Hepatic stellate cell (primary cell): ENCODE results near the gene UBE2F.
"Not testable (repeated sequence)": the region's sequence is repeated elsewhere in the genome, so short reads cannot be mapped to it uniquely, and the experiment has no call there.

Experiments
- DNase-seq: peaks from one replicate; pipeline ENCODE4 v3.0.0; 2011; ENCODE audit warnings: low spot score

Gene UBE2F

DNA sequence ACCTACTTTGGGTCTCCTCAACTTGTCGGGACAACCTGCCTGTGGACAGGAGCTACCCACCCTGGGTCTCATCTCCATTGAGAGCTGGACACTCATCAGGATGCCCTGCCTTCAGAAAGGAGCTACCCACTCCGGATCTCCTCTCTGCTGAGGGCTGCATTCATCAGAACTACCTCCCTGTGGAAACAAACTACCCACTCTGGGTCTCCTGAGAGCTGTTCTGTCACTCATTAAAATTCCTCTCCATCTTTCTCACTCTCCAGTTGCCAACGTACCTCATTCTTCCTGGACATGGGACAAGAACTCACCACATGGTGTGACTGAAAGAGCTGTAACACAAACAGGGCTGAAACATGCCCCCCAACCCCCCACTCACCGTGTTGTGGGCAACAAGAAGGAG, 22.5 kb upstream of the UBE2F start:
- DNase-seq = no peak

DNA sequence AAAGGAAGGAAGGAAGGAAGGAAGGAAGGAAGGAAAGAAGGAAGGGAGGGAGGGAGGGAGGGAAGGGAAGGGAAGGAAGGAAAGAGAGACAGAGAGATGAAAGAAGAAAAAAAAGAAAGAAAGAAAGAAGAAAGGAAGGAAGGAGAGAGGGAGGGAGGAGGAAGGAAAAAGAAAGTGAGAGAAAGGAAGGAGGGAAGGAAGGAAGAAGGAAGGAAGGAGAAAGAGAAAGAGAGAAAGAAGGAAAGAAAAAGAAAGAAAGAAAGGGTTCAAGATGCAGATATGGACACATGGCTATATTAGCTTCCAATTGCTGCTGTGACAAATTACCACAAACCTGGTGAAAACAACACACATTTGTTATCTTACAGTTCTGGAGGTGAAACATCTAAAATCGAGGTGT, 20.4 kb upstream of the UBE2F start:
- DNase-seq = no peak

DNA sequence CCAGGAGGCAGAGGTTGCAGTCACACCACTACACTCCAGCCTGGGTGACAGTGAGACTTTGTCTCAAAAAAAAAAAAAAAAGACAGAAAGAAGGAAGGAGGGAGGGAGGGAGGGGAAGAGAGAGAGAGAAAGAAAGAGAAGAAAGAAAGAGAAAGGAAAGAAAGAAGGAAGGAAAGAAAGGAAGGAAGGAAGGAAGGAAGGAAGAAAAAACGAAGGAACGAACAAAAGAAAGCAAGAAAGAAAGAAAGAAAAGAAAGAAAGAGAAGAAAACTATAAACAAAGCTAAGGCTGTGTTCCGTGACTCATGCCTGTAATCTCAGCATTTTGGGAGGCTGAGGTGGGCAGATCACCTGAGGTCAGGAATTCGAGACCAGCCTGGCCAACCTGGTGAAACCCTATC, 15.5 kb upstream of the UBE2F start:
- DNase-seq = not testable (repeated sequence)

DNA sequence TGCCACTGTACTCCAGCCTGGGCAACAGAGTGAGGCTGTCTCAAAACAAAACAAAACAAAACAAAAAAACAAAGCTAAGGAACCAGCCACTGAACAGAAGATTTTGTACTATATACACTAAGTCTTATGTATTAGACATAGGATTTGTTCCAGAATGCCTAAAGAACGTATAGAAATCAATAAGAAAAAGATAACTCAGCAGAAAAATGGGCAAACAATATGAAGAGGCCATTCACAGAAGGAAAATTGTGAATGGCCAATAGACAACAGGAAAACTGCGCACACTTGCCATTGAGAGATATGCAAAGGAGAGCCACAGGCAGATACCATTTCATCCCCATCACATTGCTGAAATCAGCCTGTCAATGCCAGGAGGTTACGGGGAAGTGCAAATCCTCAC, 14.9 kb upstream of the UBE2F start:
- DNase-seq = no peak

DNA sequence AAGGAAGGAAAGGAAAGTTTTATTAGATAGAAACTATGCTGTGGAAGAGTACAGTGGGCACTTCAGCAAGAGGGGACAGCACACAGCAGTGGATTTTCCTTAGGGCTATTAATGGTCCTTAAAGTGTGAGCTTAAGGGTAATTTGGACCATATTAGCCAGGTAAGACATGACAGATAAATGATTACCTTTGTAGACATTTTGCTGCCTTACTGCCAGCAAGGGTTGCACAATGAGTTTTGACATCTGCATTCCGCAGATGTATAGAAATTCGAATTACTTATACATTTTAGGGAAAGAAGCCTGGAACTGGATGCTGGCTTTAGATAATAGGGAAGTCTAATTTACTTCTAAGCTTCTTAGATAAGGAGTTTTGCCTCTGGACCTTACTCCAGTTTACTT, 14.0 kb upstream of the UBE2F start:
- DNase-seq = no peak

DNA sequence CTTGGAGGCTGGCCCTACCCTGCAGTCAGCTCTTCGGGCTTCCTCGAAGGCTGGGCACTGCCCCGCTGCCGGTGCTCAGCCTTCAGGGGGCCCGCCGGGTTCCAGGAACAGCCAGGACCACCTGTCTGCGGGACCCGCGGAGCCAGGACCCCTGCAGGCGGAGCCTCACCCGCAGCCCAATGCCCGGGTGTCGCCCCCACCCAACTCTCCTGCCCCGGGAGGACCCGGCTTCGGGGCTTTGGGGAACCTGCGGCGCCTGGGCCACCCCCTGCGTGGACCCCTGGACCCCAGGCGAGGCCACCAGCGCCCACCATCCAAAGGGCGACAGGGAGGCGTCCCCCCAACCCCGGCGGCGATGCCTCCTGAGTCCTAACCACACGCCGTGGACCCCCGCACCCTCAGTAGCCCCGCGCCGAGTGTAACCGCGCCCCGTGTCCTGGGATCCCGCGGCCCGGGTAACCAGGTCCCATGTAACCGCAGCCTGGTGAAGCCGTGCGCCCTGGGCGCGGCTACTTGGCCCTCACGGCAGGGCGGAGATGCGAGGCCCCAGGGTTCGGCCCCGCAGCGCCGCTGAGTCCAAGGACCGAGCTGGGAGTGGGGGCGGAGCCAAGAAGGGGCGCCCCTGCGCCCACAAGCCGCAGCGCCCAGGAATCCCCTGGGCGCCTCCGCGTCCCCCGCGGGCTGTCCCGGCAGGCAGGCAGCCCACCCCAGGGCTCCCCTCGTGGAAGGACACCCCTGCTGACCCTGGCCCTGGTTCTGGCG, 11.0 kb upstream of the UBE2F start:
- peak; percentile 24 for DNase-seq

DNA sequence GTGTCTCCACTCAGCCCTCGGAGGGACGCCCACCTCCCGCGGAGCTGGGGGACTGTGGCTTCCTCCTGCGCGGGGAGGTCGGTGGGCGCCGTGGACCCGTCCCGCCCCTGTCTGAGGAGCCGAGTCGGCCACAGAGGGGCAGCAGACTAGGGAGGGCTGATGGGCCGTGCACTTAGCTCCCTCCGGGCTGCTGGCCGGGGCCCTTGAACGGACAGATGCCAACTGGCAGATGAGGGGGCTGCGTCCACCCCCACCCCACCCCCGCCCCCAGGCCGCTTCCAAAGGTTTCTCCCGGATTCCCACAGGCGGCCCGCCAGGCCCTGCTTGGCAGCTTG, 10.4 kb upstream of the UBE2F start:
- DNase-seq = no peak

DNA sequence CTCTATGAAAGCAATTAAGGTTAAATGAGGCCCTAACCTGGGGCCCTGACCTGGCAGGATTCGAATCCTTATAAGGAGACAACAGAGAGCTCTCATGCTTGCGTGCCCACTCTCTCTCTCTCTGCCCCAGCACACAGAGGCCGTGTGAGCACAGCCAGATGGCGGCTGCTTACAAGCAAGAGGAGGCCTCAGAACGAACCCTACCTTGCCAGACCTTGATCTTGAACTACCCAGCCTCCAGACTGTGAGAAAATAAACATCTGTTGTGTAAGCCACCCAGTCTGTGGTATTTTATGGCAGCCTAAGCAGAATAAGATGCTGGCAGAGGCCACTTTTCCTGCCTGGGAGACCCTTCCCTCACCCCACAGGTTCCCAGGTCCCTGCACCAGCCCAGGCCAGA, 5.2 kb upstream of the UBE2F start:
- DNase-seq = no peak

DNA sequence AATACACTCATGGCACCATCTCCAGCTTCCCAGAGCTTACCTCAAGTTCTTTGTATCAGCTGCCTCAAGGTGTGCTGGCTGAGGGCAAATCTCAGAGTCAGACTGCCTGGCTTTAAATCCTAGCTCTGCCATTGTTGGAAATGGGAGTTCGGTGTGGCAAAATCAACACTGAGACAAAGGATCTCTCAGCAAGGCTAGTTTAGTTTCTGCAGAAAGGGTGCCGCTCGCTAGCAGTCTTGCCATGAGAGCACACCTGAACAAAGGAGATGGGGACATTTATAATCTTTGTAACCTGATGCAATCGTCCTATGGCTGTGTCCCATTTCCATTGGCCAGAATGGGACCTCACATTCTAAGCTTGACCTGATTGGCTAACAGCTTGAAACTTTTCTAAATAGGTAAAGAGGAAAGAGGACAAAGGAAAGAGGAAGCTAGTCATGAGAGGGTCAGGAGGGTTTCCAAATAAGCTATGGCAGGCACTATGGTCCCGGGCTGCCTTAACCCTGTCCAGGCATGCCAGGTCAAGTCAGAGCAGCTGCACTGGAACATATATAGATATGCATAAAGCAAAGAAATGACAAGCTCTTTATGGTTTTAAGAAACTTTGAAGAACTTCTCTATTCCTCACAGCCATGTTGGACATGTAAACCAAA, 4.3 kb upstream of the UBE2F start:
- DNase-seq = no peak

DNA sequence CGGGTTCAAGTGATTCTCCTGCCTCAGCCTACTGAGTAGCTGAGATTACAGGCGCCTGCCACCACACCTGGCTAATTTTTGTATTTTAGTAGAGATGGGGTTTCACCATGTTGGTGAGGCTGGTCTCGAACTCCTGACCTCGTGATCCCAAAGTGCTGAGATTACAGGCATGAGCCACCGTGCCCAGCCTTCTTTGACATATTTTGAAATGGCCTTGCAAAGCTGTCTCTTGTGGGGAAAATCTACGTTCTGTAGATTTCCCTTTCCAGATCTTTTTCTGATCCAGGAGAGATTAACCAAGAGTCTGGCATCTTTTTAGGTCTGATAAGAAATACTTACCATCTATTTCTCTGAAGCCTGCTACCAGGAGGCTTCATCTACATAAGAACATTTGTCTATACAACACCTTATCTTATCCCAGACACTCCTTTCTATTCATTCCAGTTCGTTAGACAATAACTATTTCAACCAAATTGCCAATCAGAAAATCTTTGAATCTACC, 3.3 kb upstream of the UBE2F start:
- not testable (repeated sequence) for DNase-seq

DNA sequence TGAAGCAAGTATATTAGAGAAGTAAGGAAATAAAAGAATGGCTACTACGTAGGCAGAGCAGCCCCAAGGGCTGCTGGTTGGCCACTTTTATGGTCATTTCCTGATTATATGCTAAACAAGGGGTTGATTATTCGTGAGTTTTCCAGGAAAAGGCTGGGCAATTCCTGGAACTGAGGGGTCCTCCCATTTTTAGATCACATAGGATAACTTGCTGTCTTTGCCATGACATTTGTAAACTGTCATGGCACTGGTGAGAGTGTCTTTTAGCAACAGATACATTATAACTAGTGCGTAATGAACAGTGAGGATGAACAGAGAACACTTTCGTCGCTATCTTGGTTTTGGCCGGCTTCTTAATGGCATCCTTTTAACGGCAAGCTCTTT, 2.6 kb upstream of the UBE2F start:
- no peak for DNase-seq

DNA sequence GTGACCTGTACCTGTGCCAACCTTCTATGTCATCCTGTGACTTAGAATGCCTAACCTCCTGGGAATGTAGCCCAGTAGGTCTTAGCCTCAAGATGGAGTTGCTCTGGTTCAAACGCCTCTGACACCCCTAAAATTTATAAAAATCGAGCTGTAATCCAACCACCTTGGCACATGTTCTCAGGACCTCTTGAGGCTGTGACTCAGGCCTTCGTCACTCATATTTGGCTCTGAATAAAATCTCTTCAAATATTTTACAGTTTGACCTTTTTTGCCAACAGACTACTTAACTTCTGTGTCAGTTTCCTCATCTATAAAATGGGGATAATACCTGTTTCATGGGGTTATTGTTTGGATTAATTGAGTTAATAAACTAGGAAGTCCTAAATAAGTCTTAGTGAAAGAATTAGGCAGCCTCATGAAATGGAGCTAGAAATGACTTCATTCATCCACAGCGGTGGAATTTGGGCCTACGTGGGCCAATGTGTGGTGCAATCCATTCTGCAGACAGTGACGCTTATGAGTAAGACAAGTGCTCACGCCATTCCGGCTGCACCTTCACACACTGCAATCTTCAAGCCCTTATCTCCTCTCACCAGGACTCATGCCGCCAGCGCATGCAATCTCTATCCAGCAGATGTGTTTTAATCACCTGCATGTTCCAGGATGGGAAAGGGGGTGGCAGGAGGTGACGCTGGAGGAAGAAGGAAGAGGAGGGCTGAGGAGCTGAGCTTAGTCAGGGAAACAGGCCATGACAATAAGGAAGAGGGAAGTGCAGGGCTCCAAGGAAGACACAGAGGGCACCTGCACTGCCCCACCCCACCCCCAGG, 2.0 kb upstream of the UBE2F start:
- DNase-seq = no peak

DNA sequence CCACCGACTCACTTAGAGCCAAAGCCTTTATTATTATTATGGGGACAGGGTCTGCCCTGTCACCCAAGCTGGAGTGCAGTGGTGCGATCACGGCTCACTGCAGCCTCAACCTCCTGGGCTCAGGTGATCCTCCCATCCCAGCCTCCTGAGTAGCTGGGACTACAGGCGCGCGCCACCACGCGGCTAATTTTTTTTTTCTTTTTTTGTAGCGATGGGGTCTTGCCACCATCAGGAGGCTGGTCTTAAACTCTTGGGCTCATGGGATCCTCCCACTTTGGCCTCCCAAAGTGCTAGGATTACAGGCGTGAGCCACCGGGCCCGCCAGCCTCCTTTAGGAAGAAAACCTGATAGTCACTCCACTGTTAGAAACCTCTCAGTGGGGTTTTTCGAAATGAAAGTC, 970 bp upstream of the UBE2F start:
- DNase-seq = not testable (repeated sequence)

DNA sequence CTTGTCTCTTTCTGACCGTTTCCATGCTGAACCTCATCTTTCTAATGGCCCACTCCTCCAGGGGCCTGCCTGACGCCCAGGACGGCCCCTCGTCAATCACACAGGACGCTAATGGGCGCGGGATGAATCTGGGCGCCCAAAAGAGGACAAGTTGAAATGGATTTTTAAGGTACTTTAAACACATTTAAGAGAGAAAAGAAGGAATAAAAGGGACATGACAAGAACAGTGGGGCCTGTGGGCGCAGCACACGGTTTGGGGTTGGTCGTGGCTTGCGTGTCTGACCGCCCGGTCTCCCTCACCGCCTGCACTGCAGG, 607 bp upstream of the UBE2F start:
- no peak for DNase-seq

DNA sequence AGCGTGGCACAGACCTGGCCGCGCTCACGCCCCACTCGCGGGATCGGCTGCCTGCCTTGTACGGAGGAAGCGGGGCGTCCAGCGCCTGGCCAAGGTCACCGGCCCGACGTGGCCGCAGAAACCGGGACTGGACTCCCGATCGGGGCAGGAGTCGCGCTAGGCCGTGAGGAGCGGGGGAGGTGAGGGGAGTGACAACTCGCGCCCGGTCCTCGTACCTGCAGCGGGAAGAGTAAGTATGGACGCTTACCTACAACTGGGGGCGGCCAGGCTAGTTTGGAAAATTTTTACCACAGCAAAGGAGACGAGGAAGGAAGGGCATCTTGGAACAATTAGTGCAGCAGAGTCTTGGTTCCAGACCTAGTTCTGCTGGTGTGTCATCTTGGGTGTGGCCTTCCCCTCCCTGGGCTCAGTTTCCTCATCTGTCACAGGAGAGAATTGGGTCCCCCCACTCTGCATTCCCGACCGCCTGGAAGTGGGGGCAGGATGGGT, 693 bp downstream of the UBE2F start:
- peak; percentile 39 for DNase-seq

DNA sequence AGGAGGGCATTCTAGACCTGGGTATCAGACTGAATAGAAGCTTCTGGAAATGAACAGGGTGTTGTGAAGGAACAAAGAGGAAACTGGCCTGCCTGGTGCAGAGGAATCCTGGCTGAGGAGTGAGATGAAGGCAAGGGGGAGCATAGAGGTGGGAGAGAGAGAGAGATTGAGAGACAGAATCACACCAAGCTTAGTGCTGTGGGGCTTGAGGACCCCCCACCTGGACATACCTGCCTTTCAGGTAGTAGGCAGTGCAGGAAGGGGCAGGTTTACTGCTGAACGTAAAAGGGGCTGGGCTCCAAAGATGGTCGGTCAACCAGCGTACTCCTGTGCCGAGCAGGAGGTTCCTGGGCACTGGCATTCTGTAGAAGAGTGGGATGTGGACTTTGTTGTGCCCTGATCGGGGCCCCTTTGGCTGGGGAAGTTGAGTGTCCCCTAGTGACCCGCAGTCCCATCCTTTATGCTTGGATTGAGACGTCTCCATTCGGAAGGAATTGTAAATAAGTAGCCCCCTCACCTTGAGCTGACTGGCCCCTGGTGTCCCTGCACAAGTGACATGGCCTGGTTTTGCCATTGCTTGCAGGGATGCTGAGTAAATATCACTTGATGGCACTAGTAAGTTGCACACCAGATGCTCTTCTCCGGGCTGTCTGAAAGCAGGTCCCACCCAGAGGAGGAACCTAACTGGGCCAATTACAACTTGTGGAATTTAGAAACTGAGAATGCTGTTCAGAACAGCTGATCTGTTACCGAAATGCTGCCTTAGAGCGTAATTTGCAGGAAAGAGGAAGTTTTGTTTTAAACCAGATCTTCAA, 1.4 kb downstream of the UBE2F start:
- peak; percentile 91 for DNase-seq

DNA sequence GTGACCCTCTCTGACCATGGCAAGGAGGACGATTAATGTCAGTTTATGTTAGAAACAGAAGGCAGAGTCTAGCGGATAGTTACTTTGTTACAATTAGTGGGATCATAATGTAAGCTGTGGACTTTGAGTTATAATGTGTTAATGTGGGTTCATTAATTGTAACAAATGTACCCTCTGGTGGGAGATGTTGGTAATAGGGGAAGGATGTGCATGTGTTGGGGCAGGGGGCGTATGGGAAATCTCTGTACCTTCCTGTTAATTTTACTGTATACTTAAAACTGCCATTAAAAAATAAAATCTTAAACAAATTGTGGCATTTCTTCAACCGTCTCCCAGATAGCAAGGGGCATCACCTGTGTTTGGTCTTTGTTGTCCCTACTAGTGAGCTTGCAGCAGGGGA, 4.8 kb downstream of the UBE2F start:
- no peak for DNase-seq

DNA sequence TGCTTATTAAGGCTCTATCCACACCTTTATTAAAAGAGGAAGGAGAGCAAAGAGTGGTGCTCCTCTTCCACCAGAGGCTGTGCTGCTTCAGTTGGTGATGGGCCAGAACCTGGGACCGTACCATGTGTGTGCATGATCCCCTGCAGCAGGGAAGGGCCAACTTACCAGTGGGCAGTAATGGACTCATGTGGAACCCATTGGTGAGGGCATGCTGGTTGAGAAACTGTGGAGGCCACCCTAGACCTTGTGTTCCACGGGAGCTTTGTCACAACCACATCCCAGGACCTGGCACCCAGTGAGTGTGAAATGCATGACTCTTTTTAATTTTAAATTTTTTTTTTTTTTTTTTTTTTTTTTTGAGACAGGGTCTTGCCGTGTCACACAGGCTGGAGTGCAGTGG, 5.4 kb downstream of the UBE2F start:
- no peak for DNase-seq

DNA sequence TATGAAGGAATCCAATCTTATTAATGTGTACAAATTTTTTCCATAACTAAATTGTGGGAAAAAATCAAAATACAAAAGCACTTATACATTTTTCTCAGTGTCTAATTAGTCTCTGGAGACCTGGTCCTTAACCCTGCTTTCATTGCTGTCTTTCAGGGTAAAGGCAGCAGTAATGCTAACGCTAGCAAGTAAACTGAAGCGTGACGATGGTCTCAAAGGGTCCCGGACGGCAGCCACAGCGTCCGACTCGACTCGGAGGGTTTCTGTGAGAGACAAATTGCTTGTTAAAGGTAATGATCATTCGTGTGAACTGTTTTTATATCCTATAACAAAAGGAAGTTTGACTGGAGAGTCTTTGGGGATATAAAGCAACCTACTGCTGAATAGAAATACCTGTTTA, 6.1 kb downstream of the UBE2F start:
- no peak for DNase-seq

DNA sequence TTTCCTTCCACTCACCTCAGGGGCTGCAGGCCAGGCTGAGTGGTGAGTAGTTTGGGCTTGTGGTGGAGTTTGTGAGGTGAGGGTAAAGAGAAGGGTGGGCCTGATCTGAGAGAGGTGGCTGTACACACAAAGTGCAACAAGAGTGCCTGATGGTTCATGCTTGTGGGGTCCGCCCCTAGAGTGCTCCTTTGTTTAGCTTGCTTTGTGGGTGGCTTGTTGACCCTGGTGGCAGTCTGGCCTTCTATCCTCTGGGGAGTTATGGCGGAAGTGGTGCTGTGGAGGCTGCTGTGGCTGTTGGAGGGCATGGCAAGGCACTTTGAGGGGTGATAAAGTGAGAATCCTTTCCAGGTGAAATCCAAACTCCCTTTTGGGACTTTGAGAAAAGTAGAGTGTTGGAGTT, 10.6 kb downstream of the UBE2F start:
- no peak for DNase-seq

DNA sequence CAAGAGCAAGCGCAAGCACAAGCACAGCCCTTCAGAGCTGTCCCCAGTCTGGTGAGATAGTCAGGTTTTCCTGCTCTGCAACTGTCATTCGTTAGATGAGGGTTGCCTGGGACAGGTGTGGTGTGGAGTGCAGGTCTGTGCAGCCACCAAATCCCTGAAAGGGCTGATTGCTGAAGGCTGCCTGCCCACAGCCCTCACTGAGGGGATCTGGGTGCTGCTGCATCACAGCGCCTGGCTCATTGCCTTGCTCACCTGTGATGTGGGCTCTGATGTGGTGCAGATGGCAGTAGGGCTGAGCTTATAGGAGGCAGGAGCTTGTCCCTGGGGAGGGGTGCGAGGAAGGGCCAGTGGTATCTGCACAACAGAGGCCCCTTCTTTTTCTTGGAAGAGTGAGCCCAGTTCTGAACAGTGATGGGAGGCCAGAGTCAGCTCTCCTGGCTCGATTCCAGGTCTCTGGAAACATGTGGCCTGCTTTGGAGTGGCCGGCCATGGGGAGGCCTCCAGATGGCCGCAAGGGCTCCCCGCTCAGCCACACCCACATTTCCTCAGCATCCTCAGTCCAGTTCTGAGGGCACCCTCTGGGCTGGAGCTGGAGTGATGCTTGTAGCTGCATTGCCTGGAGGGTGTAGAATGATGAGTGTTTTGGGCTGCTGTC, 11.4 kb downstream of the UBE2F start:
- peak; percentile 36 for DNase-seq

DNA sequence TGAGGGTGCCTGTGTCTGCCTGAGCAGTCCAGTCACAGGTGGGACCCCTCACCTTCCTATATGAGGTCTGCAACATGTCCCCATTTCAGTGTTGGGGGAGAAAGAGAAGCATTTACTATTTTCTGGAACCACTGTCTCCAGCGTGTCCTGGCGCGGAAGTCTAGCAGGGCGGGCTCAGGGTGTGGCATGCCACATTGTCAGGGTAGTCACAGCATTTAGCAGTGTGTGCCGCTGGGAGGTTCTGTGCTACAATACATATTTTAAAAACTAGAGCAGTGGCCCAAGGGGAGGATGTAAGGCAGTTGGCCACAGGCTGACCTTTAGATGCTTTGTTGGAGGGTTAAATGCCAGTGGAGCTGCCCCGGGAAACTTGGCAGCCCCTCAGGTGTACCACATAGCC, 12.5 kb downstream of the UBE2F start:
- DNase-seq = no peak
